Mesothelial cell of epicardium (in vitro differentiated cells): Measurements from ENCODE around the gene MANEAL. TPM values are rescaled to one million over a fixed set of nuclear protein-coding genes. Genes with fewer than 3 reads are reported as not detected.
A peak's percentile ranks its signal among the peaks of the same experiment; 100 is the strongest.
"Not testable (repeated sequence)": the region's sequence is repeated elsewhere in the genome, so short reads cannot be mapped to it uniquely, and the experiment has no call there.

ENCODE experiments used
- DNase-seq, 2 experiments: peaks; one replicate each; pipeline ENCODE4 v3.0.0; 2021; ENCODE audit warnings: low spot score in 2 of 2; ENCODE audit not compliant: unreplicated experiment in 2 of 2
- H3K27ac Mint-ChIP-seq: 2 replicates; pipeline ENCODE4 v1.8.0; 2021; ENCODE audit warnings: mixed read lengths
- H3K27me3 Mint-ChIP-seq: 2 replicates; pipeline ENCODE4 v1.8.0; 2021; ENCODE audit warnings: low read depth, mixed read lengths
- H3K36me3 Mint-ChIP-seq: 2 replicates; pipeline ENCODE4 v1.8.0; 2021; ENCODE audit warnings: mixed read lengths
- H3K4me1 Mint-ChIP-seq: 2 replicates; pipeline ENCODE4 v1.8.0; 2021; ENCODE audit warnings: mixed read lengths
- H3K4me3 Mint-ChIP-seq: 2 replicates; pipeline ENCODE4 v1.8.0; 2021; ENCODE audit warnings: mild to moderate bottlenecking, moderate library complexity, mixed read lengths
- H3K9me3 Mint-ChIP-seq: 2 replicates; pipeline ENCODE4 v1.8.0; 2021; ENCODE audit warnings: mixed read lengths
- CTCF ChIP-seq: fragments of 200-600 bp; sonication (generic); IDR thresholded peaks from one replicate; pipeline ENCODE4 v1.5.0; 2021; ENCODE audit warnings: antibody characterized with exemption; ENCODE audit not compliant: unreplicated experiment
- total RNA-seq: library from RNA; stranded (reverse); gene quantifications from 3 replicates; pipeline ENCODE4 v1.2.1, GENCODE V29; 2021

MANEAL gene
- total RNA-seq, 1 donor from 2014 or later, result 1.8 TPM

- Mint-ChIP-seq H3K36me3 (no peaks in the 10 kb centered on the region), H3K27ac (no peak overlapping the region), H3K4me1 (no peaks in the 10 kb centered on the region), H3K4me3 (no peak overlapping the region), H3K9me3 (no peaks in the 10 kb centered on the region), H3K27me3 (peaks cover 88% of the 10 kb centered on the region)
- no peak for DNase-seq
- TF ChIP-seq CTCF, result no peak
These were observed 26.2 kb upstream of the MANEAL start for GRCh38 chr1:37767488-37767887.

GRCh38 chr1:37771440-37771839 lies 22.2 kb upstream of the MANEAL start:
- H3K27me3 Mint-ChIP-seq, result peaks cover 52% of the 10 kb centered on the region
- not testable (repeated sequence) for H3K27ac Mint-ChIP-seq, H3K4me3 Mint-ChIP-seq, DNase-seq, H3K4me1 Mint-ChIP-seq, H3K36me3 Mint-ChIP-seq, H3K9me3 Mint-ChIP-seq

- no peak for TF ChIP-seq CTCF
- peaks cover 31% of the 10 kb centered on the region for H3K27me3 Mint-ChIP-seq
- DNase-seq, result no peak
These were observed 16.6 kb upstream of the MANEAL start for GRCh38 chr1:37776946-37777516.

GRCh38 chr1:37778654-37779053 lies 15.0 kb upstream of the MANEAL start:
- no peak for TF ChIP-seq CTCF
- Mint-ChIP-seq H3K4me3 (no peak overlapping the region), H3K27me3 (peaks cover 35% of the 10 kb centered on the region), H3K9me3 (peaks cover 6% of the 10 kb centered on the region), H3K4me1 (no peaks in the 10 kb centered on the region), H3K36me3 (no peaks in the 10 kb centered on the region), H3K27ac (no peak overlapping the region)
- no peak for DNase-seq

More at GRCh38 chr1:37776946-37777516, 16.6 kb upstream of the MANEAL start:
- no peaks in the 10 kb centered on the region for H3K36me3 Mint-ChIP-seq
- no peak overlapping the region for H3K4me3 Mint-ChIP-seq
- peaks cover 7% of the 10 kb centered on the region for H3K9me3 Mint-ChIP-seq
- H3K4me1 Mint-ChIP-seq, result no peaks in the 10 kb centered on the region
- no peak overlapping the region for H3K27ac Mint-ChIP-seq

- no peak for DNase-seq
- H3K27me3 Mint-ChIP-seq, result peaks cover 53% of the 10 kb centered on the region
- H3K27ac Mint-ChIP-seq, result no peak overlapping the region
- H3K9me3 Mint-ChIP-seq, result no peaks in the 10 kb centered on the region
- H3K36me3 Mint-ChIP-seq, result no peaks in the 10 kb centered on the region
- no peak for TF ChIP-seq CTCF
- H3K4me3 Mint-ChIP-seq, result no peak overlapping the region
- H3K4me1 Mint-ChIP-seq, result no peaks in the 10 kb centered on the region
These were observed 11.2 kb upstream of the MANEAL start for GRCh38 chr1:37782491-37782890.

- no peak for DNase-seq
- Mint-ChIP-seq H3K4me3 (peak overlapping the region; percentile 44), H3K27ac (no peak overlapping the region), H3K4me1 (peaks cover 2% of the 10 kb centered on the region), H3K36me3 (no peaks in the 10 kb centered on the region), H3K9me3 (no peaks in the 10 kb centered on the region), H3K27me3 (peaks cover 74% of the 10 kb centered on the region)
- TF ChIP-seq CTCF, result no peak
These were observed 532 bp upstream of the MANEAL start for GRCh38 chr1:37792943-37793686.
